WTC11 (cell line): Measurements from ENCODE around the gene ATP9B. TPM values are rescaled to one million over a fixed set of nuclear protein-coding genes. Genes with fewer than 3 reads are reported as not detected.

Experiments used
- ATAC-seq: fragments of 200-7000 bp; cut with Tn5 transposase; 2 replicates; pipeline ENCODE4 v1.10.0; 2021; ENCODE audit warnings: mild to moderate bottlenecking, moderate library complexity
- CTCF ChIA-PET: fragments of 300-600 bp; sonication (Branson Sonifier 250); formaldehyde crosslinking; loops from one replicate; lab custom pipeline; 2021; ENCODE audit warnings: antibody characterized with exemption; lab: Charles Lee
- POLR2A ChIA-PET: fragments of 350-600 bp; sonication (Branson Sonifier 250); formaldehyde crosslinking; loops from one replicate; lab custom pipeline; 2021; ENCODE audit warnings: antibody characterized with exemption; lab: Charles Lee
- DNase-seq: peaks from one replicate; pipeline ENCODE4 v3.0.0; 2021; ENCODE audit warnings: low spot score
- H3K27ac Mint-ChIP-seq: 2 replicates; pipeline ENCODE4 v1.8.0; 2021; ENCODE audit warnings: mixed read lengths
- H3K27me3 Mint-ChIP-seq: 2 replicates; pipeline ENCODE4 v1.8.0; 2021; ENCODE audit warnings: low read depth, mild to moderate bottlenecking, moderate library complexity, mixed read lengths
- H3K36me3 Mint-ChIP-seq: 2 replicates; pipeline ENCODE4 v1.8.0; 2021; ENCODE audit warnings: mixed read lengths
- H3K4me1 Mint-ChIP-seq: 2 replicates; pipeline ENCODE4 v1.8.0; 2022; ENCODE audit warnings: mixed read lengths
- H3K4me3 Mint-ChIP-seq: 2 replicates; pipeline ENCODE4 v1.8.0; 2021; ENCODE audit warnings: mild to moderate bottlenecking, moderate library complexity, mixed read lengths
- H3K9me3 Mint-ChIP-seq: 2 replicates; pipeline ENCODE4 v1.8.0; 2021; ENCODE audit warnings: mixed read lengths
- CBFB ChIP-seq: sonication (generic); formaldehyde crosslinking; IDR thresholded peaks from 2 replicates; pipeline ENCODE4 v1.8.1; 2022; ENCODE audit warnings: mild to moderate bottlenecking, low read depth, missing genetic modification reagents
- ETV6 ChIP-seq: sonication (generic); formaldehyde crosslinking; IDR thresholded peaks from 2 replicates; pipeline ENCODE4 v1.8.1; 2022; ENCODE audit warnings: mild to moderate bottlenecking, missing genetic modification reagents
- JUN ChIP-seq: sonication (generic); formaldehyde crosslinking; IDR thresholded peaks from 2 replicates; pipeline ENCODE4 v1.8.0; 2023; ENCODE audit warnings: mild to moderate bottlenecking, missing genetic modification reagents
- NFATC4 ChIP-seq: fragments of 250-450 bp; sonication (Bioruptor Pico); IDR thresholded peaks from 2 replicates; pipeline ENCODE4 v1.9.0; 2021; ENCODE audit warnings: mild to moderate bottlenecking
- NR3C1 ChIP-seq: sonication (generic); formaldehyde crosslinking; conservative IDR thresholded peaks from 2 replicates; pipeline ENCODE4 v1.8.1; 2023; ENCODE audit warnings: low read depth, mild to moderate bottlenecking, missing genetic modification reagents
- ZBTB21 ChIP-seq: sonication (generic); formaldehyde crosslinking; IDR thresholded peaks from 2 replicates; pipeline ENCODE4 v1.8.1; 2023; ENCODE audit warnings: mild to moderate bottlenecking, missing genetic modification reagents, borderline replicate concordance
- ZNF396 ChIP-seq: fragments of 250-450 bp; sonication (Bioruptor Pico); IDR thresholded peaks from 2 replicates; pipeline ENCODE4 v1.8.0; 2021; ENCODE audit warnings: mild to moderate bottlenecking, moderate library complexity, borderline replicate concordance
- ZNF416 ChIP-seq: fragments of 250-450 bp; sonication (Bioruptor Pico); IDR thresholded peaks from 2 replicates; pipeline ENCODE4 v1.9.0; 2021; ENCODE audit warnings: mild to moderate bottlenecking, inconsistent platforms
- total RNA-seq: library from RNA; stranded (reverse); gene quantifications from 3 replicates; pipeline ENCODE4 v1.2.3, GENCODE V29; 2021
- TF ChIP-seq, protein P1 (sequence below): sonication (generic); formaldehyde crosslinking; conservative IDR thresholded peaks from 2 replicates; pipeline ENCODE4 v1.8.1; 2022; ENCODE audit warnings: mild to moderate bottlenecking, missing genetic modification reagents
- TF ChIP-seq, protein P2 (sequence below): sonication (generic); formaldehyde crosslinking; IDR thresholded peaks from 2 replicates; pipeline ENCODE4 v1.8.1; 2023; ENCODE audit warnings: mild to moderate bottlenecking, missing genetic modification reagents
- TF ChIP-seq, protein P3 (sequence below): fragments of 250-450 bp; sonication (Bioruptor Pico); IDR thresholded peaks from 2 replicates; pipeline ENCODE4 v2.1.2; 2022; ENCODE audit warnings: mild to moderate bottlenecking, moderate library complexity
- TF ChIP-seq, protein P4 (sequence below): sonication (generic); formaldehyde crosslinking; IDR thresholded peaks from 2 replicates; pipeline ENCODE4 v1.8.0; 2023; ENCODE audit warnings: mild to moderate bottlenecking, missing genetic modification reagents
- TF ChIP-seq, protein P5 (sequence below): fragments of 200-600 bp; IDR thresholded peaks from 2 replicates; pipeline ENCODE4 v1.8.0; 2022; ENCODE audit warnings: antibody characterized with exemption
- TF ChIP-seq, protein P6 (sequence below): sonication (generic); formaldehyde crosslinking; conservative IDR thresholded peaks from 2 replicates; pipeline ENCODE4 v1.8.1; 2023; ENCODE audit warnings: mild to moderate bottlenecking, low read depth, missing genetic modification reagents, moderate library complexity
- TF ChIP-seq, protein P7 (sequence below): fragments of 250-450 bp; sonication (Bioruptor Pico); IDR thresholded peaks from 2 replicates; pipeline ENCODE4 v1.9.0; 2021; ENCODE audit warnings: mild to moderate bottlenecking

ATP9B gene
- total RNA-seq, 1 experiment from 2014 or later: 19.0 TPM

DNA sequence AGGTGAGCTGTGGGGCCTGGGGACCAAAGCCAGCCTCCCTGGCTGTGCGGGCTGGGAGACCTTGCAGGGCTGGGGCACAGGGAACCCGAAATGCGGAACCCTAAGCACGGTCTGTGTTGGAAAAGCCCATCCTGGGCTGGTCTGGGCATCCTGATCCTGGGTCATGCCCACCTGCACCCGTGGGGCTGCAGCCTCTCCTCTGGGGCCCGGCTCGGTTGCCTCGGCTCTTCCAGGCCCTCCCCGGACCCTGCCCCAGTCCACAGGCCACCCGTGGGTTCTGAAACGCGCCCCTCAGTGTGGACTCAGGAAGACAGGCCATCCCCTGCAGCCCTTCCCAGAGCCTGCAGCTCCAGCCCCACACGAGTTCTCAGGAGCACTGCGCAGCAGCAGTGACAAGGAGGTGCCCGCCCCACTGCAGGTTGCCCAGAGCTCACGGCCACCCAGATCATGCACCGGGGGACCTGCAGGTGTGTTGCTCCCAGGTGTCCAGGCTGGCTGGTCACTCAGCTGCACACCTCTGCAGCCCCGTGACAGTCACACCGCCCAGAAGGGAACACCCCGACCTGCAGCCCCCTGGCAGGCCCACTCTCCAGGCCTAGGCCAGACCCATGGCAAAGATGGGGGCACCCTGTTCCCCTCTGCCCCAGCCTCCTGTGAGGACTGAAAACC, 314.3 kb downstream of the ATP9B start (continued):
- TF ChIP-seq, protein P1, sequence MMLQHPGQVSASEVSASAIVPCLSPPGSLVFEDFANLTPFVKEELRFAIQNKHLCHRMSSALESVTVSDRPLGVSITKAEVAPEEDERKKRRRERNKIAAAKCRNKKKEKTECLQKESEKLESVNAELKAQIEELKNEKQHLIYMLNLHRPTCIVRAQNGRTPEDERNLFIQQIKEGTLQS (CRISPR knock-in tag): no peak
- TF ChIP-seq, protein P2, sequence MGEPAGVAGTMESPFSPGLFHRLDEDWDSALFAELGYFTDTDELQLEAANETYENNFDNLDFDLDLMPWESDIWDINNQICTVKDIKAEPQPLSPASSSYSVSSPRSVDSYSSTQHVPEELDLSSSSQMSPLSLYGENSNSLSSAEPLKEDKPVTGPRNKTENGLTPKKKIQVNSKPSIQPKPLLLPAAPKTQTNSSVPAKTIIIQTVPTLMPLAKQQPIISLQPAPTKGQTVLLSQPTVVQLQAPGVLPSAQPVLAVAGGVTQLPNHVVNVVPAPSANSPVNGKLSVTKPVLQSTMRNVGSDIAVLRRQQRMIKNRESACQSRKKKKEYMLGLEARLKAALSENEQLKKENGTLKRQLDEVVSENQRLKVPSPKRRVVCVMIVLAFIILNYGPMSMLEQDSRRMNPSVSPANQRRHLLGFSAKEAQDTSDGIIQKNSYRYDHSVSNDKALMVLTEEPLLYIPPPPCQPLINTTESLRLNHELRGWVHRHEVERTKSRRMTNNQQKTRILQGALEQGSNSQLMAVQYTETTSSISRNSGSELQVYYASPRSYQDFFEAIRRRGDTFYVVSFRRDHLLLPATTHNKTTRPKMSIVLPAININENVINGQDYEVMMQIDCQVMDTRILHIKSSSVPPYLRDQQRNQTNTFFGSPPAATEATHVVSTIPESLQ (CRISPR knock-in tag): no peak
- TF ChIP-seq, protein P3, sequence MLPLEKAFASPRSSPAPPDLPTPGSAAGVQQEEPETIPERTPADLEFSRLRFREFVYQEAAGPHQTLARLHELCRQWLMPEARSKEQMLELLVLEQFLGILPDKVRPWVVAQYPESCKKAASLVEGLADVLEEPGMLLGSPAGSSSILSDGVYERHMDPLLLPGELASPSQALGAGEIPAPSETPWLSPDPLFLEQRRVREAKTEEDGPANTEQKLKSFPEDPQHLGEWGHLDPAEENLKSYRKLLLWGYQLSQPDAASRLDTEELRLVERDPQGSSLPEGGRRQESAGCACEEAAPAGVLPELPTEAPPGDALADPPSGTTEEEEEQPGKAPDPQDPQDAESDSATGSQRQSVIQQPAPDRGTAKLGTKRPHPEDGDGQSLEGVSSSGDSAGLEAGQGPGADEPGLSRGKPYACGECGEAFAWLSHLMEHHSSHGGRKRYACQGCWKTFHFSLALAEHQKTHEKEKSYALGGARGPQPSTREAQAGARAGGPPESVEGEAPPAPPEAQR: no peak
- TF ChIP-seq ETV6 (no peak), NR3C1 (CRISPR knock-in tag) (no peak)
- TF ChIP-seq, protein P4, sequence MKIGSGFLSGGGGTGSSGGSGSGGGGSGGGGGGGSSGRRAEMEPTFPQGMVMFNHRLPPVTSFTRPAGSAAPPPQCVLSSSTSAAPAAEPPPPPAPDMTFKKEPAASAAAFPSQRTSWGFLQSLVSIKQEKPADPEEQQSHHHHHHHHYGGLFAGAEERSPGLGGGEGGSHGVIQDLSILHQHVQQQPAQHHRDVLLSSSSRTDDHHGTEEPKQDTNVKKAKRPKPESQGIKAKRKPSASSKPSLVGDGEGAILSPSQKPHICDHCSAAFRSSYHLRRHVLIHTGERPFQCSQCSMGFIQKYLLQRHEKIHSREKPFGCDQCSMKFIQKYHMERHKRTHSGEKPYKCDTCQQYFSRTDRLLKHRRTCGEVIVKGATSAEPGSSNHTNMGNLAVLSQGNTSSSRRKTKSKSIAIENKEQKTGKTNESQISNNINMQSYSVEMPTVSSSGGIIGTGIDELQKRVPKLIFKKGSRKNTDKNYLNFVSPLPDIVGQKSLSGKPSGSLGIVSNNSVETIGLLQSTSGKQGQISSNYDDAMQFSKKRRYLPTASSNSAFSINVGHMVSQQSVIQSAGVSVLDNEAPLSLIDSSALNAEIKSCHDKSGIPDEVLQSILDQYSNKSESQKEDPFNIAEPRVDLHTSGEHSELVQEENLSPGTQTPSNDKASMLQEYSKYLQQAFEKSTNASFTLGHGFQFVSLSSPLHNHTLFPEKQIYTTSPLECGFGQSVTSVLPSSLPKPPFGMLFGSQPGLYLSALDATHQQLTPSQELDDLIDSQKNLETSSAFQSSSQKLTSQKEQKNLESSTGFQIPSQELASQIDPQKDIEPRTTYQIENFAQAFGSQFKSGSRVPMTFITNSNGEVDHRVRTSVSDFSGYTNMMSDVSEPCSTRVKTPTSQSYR: no peak
- TF ChIP-seq, protein P5, sequence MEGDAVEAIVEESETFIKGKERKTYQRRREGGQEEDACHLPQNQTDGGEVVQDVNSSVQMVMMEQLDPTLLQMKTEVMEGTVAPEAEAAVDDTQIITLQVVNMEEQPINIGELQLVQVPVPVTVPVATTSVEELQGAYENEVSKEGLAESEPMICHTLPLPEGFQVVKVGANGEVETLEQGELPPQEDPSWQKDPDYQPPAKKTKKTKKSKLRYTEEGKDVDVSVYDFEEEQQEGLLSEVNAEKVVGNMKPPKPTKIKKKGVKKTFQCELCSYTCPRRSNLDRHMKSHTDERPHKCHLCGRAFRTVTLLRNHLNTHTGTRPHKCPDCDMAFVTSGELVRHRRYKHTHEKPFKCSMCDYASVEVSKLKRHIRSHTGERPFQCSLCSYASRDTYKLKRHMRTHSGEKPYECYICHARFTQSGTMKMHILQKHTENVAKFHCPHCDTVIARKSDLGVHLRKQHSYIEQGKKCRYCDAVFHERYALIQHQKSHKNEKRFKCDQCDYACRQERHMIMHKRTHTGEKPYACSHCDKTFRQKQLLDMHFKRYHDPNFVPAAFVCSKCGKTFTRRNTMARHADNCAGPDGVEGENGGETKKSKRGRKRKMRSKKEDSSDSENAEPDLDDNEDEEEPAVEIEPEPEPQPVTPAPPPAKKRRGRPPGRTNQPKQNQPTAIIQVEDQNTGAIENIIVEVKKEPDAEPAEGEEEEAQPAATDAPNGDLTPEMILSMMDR: no peak

DNA sequence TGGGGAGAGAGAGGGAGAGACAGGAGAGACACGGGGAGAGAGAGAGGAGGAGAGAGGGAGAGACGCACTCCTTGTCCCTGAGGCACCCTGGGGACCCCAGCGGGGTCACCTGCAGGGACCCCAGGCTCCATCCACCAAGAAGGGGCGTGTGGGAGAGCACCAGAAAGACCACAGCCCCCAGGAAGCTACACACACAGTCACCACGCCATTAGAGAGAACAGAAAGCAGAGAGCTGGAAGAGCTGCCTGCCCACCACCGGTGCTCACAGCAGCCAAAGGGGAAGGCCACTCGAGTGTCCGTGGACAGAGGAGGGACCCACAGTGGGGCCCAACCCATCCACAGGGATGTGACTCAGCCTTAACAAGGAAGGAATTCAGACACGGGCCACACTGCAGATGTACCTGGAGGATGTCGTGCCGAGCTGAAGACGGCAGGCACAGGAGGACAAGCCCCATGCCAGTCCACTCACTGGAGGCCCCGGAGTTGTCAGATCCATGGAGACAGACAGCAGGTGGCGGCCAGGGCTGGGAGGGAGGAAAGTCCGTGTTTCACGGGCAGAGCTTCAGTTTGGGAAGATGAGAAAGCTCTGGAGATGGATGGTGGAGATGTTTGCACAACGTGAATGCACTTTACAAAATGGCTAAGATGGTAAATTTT, 315.1 kb downstream of the ATP9B start:
- ATAC-seq (no peak), DNase-seq (no peak)
- POLR2A ChIA-PET: no interaction called here
- Mint-ChIP-seq H3K9me3 (no peaks in the 10 kb centered on the region), H3K4me1 (peaks cover 6% of the 10 kb centered on the region), H3K36me3 (no peaks in the 10 kb centered on the region), H3K27me3 (peaks cover 10% of the 10 kb centered on the region), H3K4me3 (no peak overlapping the region), H3K27ac (0 out of 2 replicates have a peak overlapping the region, but pooled peaks have one; percentile 58)
- CTCF ChIA-PET: interaction anchor here (0.6 to 0.8 kb wide), 2 partner anchors 12 to 51 kb away, joined by 3 to 6 read pairs; partner anchors contain the start of gene NFATC1
- TF ChIP-seq CBFB (CRISPR knock-in tag) (no peak), ZNF396 (no peak), JUN (CRISPR knock-in tag) (no peak), ETV6 (no peak), ZNF416 (CRISPR knock-in tag) (no peak), ZBTB21 (CRISPR knock-in tag) (no peak), NFATC4 (CRISPR knock-in tag) (no peak)
- TF ChIP-seq, protein P6, sequence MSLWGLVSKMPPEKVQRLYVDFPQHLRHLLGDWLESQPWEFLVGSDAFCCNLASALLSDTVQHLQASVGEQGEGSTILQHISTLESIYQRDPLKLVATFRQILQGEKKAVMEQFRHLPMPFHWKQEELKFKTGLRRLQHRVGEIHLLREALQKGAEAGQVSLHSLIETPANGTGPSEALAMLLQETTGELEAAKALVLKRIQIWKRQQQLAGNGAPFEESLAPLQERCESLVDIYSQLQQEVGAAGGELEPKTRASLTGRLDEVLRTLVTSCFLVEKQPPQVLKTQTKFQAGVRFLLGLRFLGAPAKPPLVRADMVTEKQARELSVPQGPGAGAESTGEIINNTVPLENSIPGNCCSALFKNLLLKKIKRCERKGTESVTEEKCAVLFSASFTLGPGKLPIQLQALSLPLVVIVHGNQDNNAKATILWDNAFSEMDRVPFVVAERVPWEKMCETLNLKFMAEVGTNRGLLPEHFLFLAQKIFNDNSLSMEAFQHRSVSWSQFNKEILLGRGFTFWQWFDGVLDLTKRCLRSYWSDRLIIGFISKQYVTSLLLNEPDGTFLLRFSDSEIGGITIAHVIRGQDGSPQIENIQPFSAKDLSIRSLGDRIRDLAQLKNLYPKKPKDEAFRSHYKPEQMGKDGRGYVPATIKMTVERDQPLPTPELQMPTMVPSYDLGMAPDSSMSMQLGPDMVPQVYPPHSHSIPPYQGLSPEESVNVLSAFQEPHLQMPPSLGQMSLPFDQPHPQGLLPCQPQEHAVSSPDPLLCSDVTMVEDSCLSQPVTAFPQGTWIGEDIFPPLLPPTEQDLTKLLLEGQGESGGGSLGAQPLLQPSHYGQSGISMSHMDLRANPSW (CRISPR knock-in tag): no peak
- TF ChIP-seq, protein P4: no peak
- TF ChIP-seq, protein P7, sequence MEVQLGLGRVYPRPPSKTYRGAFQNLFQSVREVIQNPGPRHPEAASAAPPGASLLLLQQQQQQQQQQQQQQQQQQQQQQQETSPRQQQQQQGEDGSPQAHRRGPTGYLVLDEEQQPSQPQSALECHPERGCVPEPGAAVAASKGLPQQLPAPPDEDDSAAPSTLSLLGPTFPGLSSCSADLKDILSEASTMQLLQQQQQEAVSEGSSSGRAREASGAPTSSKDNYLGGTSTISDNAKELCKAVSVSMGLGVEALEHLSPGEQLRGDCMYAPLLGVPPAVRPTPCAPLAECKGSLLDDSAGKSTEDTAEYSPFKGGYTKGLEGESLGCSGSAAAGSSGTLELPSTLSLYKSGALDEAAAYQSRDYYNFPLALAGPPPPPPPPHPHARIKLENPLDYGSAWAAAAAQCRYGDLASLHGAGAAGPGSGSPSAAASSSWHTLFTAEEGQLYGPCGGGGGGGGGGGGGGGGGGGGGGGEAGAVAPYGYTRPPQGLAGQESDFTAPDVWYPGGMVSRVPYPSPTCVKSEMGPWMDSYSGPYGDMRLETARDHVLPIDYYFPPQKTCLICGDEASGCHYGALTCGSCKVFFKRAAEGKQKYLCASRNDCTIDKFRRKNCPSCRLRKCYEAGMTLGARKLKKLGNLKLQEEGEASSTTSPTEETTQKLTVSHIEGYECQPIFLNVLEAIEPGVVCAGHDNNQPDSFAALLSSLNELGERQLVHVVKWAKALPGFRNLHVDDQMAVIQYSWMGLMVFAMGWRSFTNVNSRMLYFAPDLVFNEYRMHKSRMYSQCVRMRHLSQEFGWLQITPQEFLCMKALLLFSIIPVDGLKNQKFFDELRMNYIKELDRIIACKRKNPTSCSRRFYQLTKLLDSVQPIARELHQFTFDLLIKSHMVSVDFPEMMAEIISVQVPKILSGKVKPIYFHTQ (CRISPR knock-in tag): no peak
